OCI-LY7 (cell line): ENCODE data around the gene DLG5.

ENCODE experiments used
- EZH2phosphoT487 ChIP-seq: fragments of 200-600 bp; sonication (generic); IDR thresholded peaks from 2 replicates; pipeline ENCODE4 v1.6.1; 2018; ENCODE audit warnings: low read depth, borderline replicate concordance, mild to moderate bottlenecking, mixed run types, antibody characterized with exemption, low read length, moderate library complexity, mixed read lengths
- TF ChIP-seq, protein P1 (sequence below): fragments of 200-600 bp; sonication (generic); conservative IDR thresholded peaks from 2 replicates; pipeline ENCODE4 v1.5.1; 2014; ENCODE audit warnings: mild to moderate bottlenecking, antibody characterized with exemption, low read length, moderate library complexity, mixed read lengths

DNA sequence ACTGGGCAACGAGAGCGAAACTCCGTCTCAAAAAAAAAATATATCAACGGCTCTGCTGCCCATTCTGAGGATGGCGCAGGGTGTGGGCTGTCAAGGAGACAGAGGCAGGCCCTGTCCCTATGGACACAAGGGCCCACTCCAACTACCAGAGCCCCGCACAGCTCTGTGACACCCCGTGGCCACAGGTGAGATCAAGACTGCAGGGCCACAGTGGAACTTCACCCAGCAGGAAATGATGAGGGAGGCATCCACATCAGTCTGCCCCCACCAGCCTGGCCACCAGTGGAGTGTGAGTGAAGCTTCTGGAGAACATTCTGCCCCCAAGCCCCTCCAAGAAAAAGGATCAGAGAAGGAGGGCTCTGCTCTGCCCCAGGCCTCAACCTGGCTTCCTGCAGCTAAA, 136.7 kb downstream of the DLG5 start:
- TF ChIP-seq, protein P1, sequence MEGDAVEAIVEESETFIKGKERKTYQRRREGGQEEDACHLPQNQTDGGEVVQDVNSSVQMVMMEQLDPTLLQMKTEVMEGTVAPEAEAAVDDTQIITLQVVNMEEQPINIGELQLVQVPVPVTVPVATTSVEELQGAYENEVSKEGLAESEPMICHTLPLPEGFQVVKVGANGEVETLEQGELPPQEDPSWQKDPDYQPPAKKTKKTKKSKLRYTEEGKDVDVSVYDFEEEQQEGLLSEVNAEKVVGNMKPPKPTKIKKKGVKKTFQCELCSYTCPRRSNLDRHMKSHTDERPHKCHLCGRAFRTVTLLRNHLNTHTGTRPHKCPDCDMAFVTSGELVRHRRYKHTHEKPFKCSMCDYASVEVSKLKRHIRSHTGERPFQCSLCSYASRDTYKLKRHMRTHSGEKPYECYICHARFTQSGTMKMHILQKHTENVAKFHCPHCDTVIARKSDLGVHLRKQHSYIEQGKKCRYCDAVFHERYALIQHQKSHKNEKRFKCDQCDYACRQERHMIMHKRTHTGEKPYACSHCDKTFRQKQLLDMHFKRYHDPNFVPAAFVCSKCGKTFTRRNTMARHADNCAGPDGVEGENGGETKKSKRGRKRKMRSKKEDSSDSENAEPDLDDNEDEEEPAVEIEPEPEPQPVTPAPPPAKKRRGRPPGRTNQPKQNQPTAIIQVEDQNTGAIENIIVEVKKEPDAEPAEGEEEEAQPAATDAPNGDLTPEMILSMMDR: no peak
- no peak for TF ChIP-seq EZH2phosphoT487
